Nephron (organoid): ENCODE measurements around the gene PTPRT.

Source experiments
- H3K27ac Mint-ChIP-seq, 3 experiments: 2 replicates each; pipeline ENCODE4 v1.8.0; 2020; ENCODE audit warnings: mixed read lengths in 3 of 3, mild to moderate bottlenecking in 2 of 3, moderate library complexity in 1 of 3
- H3K27me3 Mint-ChIP-seq: 2 replicates; pipeline ENCODE4 v1.8.0; 2021; ENCODE audit warnings: low read depth, mild to moderate bottlenecking, moderate library complexity, mixed read lengths
- H3K36me3 Mint-ChIP-seq: 2 replicates; pipeline ENCODE4 v1.8.0; 2020; ENCODE audit warnings: low read depth, mixed read lengths
- H3K4me1 Mint-ChIP-seq: 2 replicates; pipeline ENCODE4 v1.8.0; 2020; ENCODE audit warnings: mixed read lengths
- H3K4me3 Mint-ChIP-seq, 3 experiments: 2 replicates each; pipeline ENCODE4 v1.8.0; 2020; ENCODE audit warnings: mild to moderate bottlenecking in 3 of 3, mixed read lengths in 3 of 3, moderate library complexity in 2 of 3
- H3K9me3 Mint-ChIP-seq: 2 replicates; pipeline ENCODE4 v1.8.0; 2020; ENCODE audit warnings: mixed read lengths
- TF ChIP-seq, protein P1 (sequence below), 3 experiments: fragments of 200-600 bp; sonication (generic); IDR thresholded peaks; one replicate each; pipeline ENCODE4 v1.5.0; 2021; ENCODE audit warnings: antibody characterized with exemption in 3 of 3; ENCODE audit not compliant: unreplicated experiment in 3 of 3

The PTPRT gene

DNA sequence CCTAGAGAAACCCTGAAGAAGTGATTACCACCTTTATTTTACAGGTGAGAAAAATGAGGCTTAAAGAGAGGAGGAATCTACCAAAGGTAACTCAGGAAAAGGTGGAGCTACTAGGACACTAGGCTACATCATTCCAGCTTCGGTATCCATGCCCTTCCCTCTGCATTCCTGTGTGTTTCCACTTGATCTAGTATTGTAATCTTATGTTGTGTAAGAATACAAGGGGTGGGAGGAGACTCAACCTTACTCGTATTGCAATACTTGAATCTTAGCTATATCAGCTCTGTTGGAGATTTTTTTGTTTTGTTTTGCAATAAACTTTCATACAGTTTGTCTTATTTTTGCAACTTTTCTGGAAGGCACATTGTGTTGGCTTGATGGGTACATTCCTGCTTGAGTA lies 742.4 kb downstream of the PTPRT start:
- Mint-ChIP-seq H3K9me3 (no peaks in the 10 kb centered on the region), H3K4me3 (no peak overlapping the region), H3K36me3 (no peaks in the 10 kb centered on the region), H3K4me1 (peaks cover 9% of the 10 kb centered on the region), H3K27me3 (peaks cover under 1% of the 10 kb centered on the region), H3K27ac (no peak overlapping the region)
- TF ChIP-seq, protein P1, sequence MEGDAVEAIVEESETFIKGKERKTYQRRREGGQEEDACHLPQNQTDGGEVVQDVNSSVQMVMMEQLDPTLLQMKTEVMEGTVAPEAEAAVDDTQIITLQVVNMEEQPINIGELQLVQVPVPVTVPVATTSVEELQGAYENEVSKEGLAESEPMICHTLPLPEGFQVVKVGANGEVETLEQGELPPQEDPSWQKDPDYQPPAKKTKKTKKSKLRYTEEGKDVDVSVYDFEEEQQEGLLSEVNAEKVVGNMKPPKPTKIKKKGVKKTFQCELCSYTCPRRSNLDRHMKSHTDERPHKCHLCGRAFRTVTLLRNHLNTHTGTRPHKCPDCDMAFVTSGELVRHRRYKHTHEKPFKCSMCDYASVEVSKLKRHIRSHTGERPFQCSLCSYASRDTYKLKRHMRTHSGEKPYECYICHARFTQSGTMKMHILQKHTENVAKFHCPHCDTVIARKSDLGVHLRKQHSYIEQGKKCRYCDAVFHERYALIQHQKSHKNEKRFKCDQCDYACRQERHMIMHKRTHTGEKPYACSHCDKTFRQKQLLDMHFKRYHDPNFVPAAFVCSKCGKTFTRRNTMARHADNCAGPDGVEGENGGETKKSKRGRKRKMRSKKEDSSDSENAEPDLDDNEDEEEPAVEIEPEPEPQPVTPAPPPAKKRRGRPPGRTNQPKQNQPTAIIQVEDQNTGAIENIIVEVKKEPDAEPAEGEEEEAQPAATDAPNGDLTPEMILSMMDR (IDR thresholded peaks at IDR 0.05; ENCODE audit: unreplicated experiment in 3 of 3): no peak

DNA sequence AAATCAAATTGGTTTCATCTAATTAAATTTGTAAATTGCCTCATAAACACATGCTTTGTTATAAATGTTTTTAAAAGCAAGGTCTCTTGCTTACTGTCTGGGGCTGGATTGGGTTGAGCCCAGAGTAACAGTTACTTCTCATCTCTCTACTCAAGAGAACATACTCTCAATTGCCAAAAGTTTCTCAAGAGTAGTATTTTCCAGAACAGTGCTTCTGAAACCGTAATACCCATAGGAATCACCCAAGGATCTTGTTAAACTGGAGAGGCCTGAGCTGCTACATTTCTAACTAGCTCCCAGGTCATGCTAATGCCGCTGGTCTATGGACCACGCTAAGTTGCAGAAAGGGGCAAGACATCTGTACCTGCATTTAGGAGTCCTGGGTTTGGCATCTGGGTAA lies 744.9 kb downstream of the PTPRT start:
- TF ChIP-seq, protein P1 (IDR thresholded peaks at IDR 0.05; ENCODE audit: unreplicated experiment in 3 of 3): no peak
- no peak overlapping the region for H3K4me3 Mint-ChIP-seq
- peaks cover 15% of the 10 kb centered on the region for H3K4me1 Mint-ChIP-seq
- no peak overlapping the region for H3K27ac Mint-ChIP-seq
- no peaks in the 10 kb centered on the region for H3K9me3 Mint-ChIP-seq
- no peaks in the 10 kb centered on the region for H3K36me3 Mint-ChIP-seq
- peaks cover 10% of the 10 kb centered on the region for H3K27me3 Mint-ChIP-seq

GRCh38 chr20:42443200-42443599 lies 746.5 kb downstream of the PTPRT start:
- Mint-ChIP-seq H3K36me3 (no peaks in the 10 kb centered on the region), H3K4me3 (no peak overlapping the region), H3K27ac (no peak overlapping the region), H3K9me3 (no peaks in the 10 kb centered on the region), H3K27me3 (peaks cover 10% of the 10 kb centered on the region), H3K4me1 (peaks cover 18% of the 10 kb centered on the region)
- TF ChIP-seq, protein P1 (IDR thresholded peaks at IDR 0.05; ENCODE audit: unreplicated experiment in 3 of 3): no peak

- peaks cover 10% of the 10 kb centered on the region for H3K27me3 Mint-ChIP-seq
- no peaks in the 10 kb centered on the region for H3K9me3 Mint-ChIP-seq
- peaks cover 23% of the 10 kb centered on the region for H3K4me1 Mint-ChIP-seq
These were observed 747.0 kb downstream of the PTPRT start for GRCh38 chr20:42442716-42443115.

DNA sequence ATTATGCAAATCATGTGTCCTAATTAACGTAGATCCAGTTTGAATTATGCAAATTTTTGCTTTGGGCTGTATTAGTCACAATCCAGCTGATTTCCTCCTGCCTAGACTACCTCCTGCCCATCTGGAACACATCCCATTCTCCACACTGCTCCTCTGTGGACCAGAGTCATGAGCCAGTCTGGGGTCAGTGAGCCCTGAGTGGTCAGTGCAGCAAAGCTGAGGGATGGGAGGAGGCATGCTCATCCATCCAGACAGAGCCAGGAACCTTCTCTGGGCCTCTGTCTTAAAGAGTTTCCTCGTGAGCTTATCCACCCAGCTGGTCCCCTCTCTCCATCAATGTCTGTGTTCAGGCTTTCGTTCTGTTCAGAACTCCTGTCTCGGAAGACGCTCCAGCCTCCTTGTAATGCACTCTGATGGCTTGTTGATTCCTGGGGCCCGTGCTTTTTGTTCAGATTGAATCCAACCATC lies 747.8 kb downstream of the PTPRT start:
- Mint-ChIP-seq H3K4me1 (peaks cover 27% of the 10 kb centered on the region), H3K27ac (no peak overlapping the region), H3K9me3 (no peaks in the 10 kb centered on the region), H3K27me3 (peaks cover 10% of the 10 kb centered on the region), H3K36me3 (no peaks in the 10 kb centered on the region), H3K4me3 (no peak overlapping the region)
- TF ChIP-seq, protein P1 (IDR thresholded peaks at IDR 0.05; ENCODE audit: unreplicated experiment in 3 of 3): no peak

More at GRCh38 chr20:42442716-42443115, 747.0 kb downstream of the PTPRT start:
- Mint-ChIP-seq H3K4me3 (no peak overlapping the region), H3K27ac (no peak overlapping the region), H3K36me3 (no peaks in the 10 kb centered on the region)
- TF ChIP-seq, protein P1 (IDR thresholded peaks at IDR 0.05; ENCODE audit: unreplicated experiment in 3 of 3): no peak

DNA sequence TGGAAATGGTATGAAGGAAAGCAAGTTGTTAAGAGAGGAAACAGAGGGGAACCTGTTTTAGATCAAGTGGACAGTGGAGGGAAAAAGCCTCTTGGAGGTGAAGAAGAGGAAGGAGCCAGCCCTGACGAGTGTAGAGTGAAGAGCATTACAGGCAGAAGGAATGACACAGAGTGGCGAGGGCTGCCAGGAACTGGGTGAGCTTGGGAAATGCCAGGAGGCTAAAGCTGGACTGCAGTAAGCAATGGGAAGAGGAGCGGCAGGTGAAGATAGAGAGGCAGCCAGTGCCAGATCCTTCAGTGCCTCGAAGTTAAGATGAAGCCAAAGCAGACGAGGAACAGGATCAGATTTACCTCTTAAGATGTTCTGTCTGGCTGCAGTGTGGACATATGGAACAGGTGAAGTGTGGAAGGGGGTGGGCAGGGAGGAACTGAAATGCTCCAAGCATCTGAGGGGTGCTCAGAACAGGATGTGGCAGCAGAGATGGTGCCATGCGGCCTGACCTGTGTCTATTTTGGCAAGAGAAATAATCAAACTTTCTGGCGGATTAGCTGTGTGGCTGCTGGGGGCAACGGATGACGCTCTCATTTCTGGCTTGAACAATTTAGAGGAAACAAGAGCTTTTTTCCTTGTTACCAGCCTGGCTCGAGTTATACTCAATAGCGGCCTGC lies 748.4 kb downstream of the PTPRT start:
- no peak overlapping the region for H3K4me3 Mint-ChIP-seq
- H3K36me3 Mint-ChIP-seq: no peaks in the 10 kb centered on the region
- TF ChIP-seq, protein P1 (IDR thresholded peaks at IDR 0.05; ENCODE audit: unreplicated experiment in 3 of 3): no peak
- H3K9me3 Mint-ChIP-seq: no peaks in the 10 kb centered on the region
- peaks cover 10% of the 10 kb centered on the region for H3K27me3 Mint-ChIP-seq
- H3K4me1 Mint-ChIP-seq: peaks cover 24% of the 10 kb centered on the region
- no peak overlapping the region for H3K27ac Mint-ChIP-seq
